IMR-90 (cell line): Measurements from ENCODE around the gene P2RX3. TPM values are rescaled to one million over a fixed set of nuclear protein-coding genes. Genes with fewer than 3 reads are reported as not detected.

Experiments used
- ATAC-seq: fragments of 200-7000 bp; cut with Tn5 transposase; 2 replicates; pipeline ENCODE4 v1.9.1; 2020; ENCODE audit warnings: low read depth, mild to moderate bottlenecking, moderate library complexity
- BruUV-seq: library from RNA; stranded (reverse); fragments of 400-500 nt; replicated peaks from 2 replicates; lab custom pipeline; 2021; lab: Mats Ljungman, UMichigan
- CTCF ChIA-PET: fragments of 300-600 bp; formaldehyde crosslinking; extraction: SDS; loops from one replicate; lab custom pipeline; 2021; ENCODE audit warnings: antibody characterized with exemption; lab: Yijun Ruan, JAX
- POLR2A ChIA-PET: fragments of 300-600 bp; sonication (Branson Sonifier 250); formaldehyde crosslinking; loops from one replicate; lab custom pipeline; 2022; ENCODE audit warnings: antibody characterized with exemption; ENCODE audit not compliant: unreplicated experiment; lab: Charles Lee
- DNase-seq: peaks from one replicate; pipeline ENCODE4 v3.0.0; 2013
- H2AFZ ChIP-seq: replicated peaks from 2 replicates; pipeline ENCODE3; 2013; ENCODE audit warnings: low read length, mild to moderate bottlenecking; ENCODE audit not compliant: poor library complexity
- H2AK5ac ChIP-seq: 2 replicates; pipeline ENCODE4 v1.6.1; 2013; ENCODE audit warnings: low read depth, low read length, inconsistent platforms
- H2AK9ac ChIP-seq: replicated peaks from 2 replicates; pipeline ENCODE3; 2013; ENCODE audit warnings: mild to moderate bottlenecking, low read depth, low read length, moderate library complexity; ENCODE audit not compliant: poor library complexity
- H2BK120ac ChIP-seq: 2 replicates; pipeline ENCODE4 v1.6.1; 2013; ENCODE audit warnings: low read depth, low read length, inconsistent platforms
- H2BK15ac ChIP-seq: 3 replicates; pipeline ENCODE4 v1.6.1; 2013; ENCODE audit warnings: low read depth, low read length, inconsistent platforms
- H2BK20ac ChIP-seq: 2 replicates; pipeline ENCODE4 v1.6.1; 2013; ENCODE audit warnings: low read depth, mild to moderate bottlenecking, inconsistent platforms, low read length, moderate library complexity
- H2BK5ac ChIP-seq: 2 replicates; pipeline ENCODE4 v1.6.1; 2013; ENCODE audit warnings: mild to moderate bottlenecking, low read depth, low read length, inconsistent platforms; ENCODE audit not compliant: poor library complexity, severe bottlenecking
- H3K14ac ChIP-seq: replicated peaks from 2 replicates; pipeline ENCODE4 v1.6.1; 2013; ENCODE audit warnings: low read depth, low read length, inconsistent platforms
- H3K18ac ChIP-seq: 2 replicates; pipeline ENCODE4 v1.6.1; 2013; ENCODE audit warnings: low read depth, low read length, control low read depth
- H3K23ac ChIP-seq: 2 replicates; pipeline ENCODE4 v1.6.1; 2013; ENCODE audit warnings: low read depth, low read length, inconsistent platforms
- H3K27ac ChIP-seq: 2 replicates; pipeline ENCODE4 v1.5.1; 2013; ENCODE audit warnings: mild to moderate bottlenecking, control low read depth, low read length; ENCODE audit not compliant: insufficient read depth
- H3K27me3 ChIP-seq: 2 replicates; pipeline ENCODE4 v1.6.1; 2013; ENCODE audit warnings: low read length; ENCODE audit not compliant: control insufficient read depth, insufficient read depth
- H3K36me3 ChIP-seq: 2 replicates; pipeline ENCODE4 v1.6.1; 2013; ENCODE audit warnings: low read length, mixed read lengths; ENCODE audit not compliant: control insufficient read depth, insufficient read depth
- H3K4ac ChIP-seq: 2 replicates; pipeline ENCODE4 v1.6.1; 2013; ENCODE audit warnings: low read depth, low read length, inconsistent platforms
- H3K4me1 ChIP-seq: 2 replicates; pipeline ENCODE4 v1.6.1; 2013; ENCODE audit warnings: low read length, mixed read lengths; ENCODE audit not compliant: control insufficient read depth, insufficient read depth
- H3K4me2 ChIP-seq: 2 replicates; pipeline ENCODE4 v1.6.1; 2013; ENCODE audit warnings: low read depth, mild to moderate bottlenecking, control low read depth, low read length, moderate library complexity
- H3K4me3 ChIP-seq: 2 replicates; pipeline ENCODE4 v1.5.1; 2013; ENCODE audit warnings: low read depth, mild to moderate bottlenecking, control low read depth, low read length, moderate library complexity; ENCODE audit not compliant: insufficient read depth
- H3K56ac ChIP-seq: 2 replicates; pipeline ENCODE4 v1.6.1; 2013; ENCODE audit warnings: low read length, inconsistent platforms; ENCODE audit not compliant: insufficient read depth; ENCODE audit errors: extremely low read depth
- H3K79me1 ChIP-seq, 2 experiments: 2 replicates each; pipeline ENCODE4 v1.6.1; 2013; ENCODE audit warnings: low read length in 2 of 2, inconsistent platforms in 1 of 2, low read depth in 1 of 2
- H3K9ac ChIP-seq: 2 replicates; pipeline ENCODE4 v1.6.1; 2013; ENCODE audit warnings: low read depth, low read length, control low read depth
- H3K9me1 ChIP-seq: 2 replicates; pipeline ENCODE4 v1.6.1; 2013; ENCODE audit warnings: low read length, inconsistent platforms; ENCODE audit not compliant: insufficient read depth
- H3K9me3 ChIP-seq: 2 replicates; pipeline ENCODE4 v1.6.1; 2013; ENCODE audit warnings: low read length; ENCODE audit not compliant: control insufficient read depth, insufficient read depth
- H4K20me1 ChIP-seq: 2 replicates; pipeline ENCODE4 v1.6.1; 2013; ENCODE audit warnings: low read length, inconsistent platforms; ENCODE audit not compliant: insufficient read depth
- H4K5ac ChIP-seq: 2 replicates; pipeline ENCODE4 v1.6.1; 2013; ENCODE audit warnings: mild to moderate bottlenecking, low read depth, low read length, control low read depth
- H4K8ac ChIP-seq, 2 experiments: 2 replicates each; pipeline ENCODE4 v1.6.1; 2013; ENCODE audit warnings: low read depth in 2 of 2, low read length in 2 of 2, control low read depth in 1 of 2, inconsistent platforms in 1 of 2
- H4K91ac ChIP-seq: 2 replicates; pipeline ENCODE4 v1.6.1; 2013; ENCODE audit warnings: low read depth, low read length, inconsistent platforms; ENCODE audit not compliant: insufficient read depth
- BHLHE40 ChIP-seq: fragments of 150-350 bp; IDR thresholded peaks from 2 replicates; pipeline ENCODE4 v1.6.1; 2016; ENCODE audit warnings: mild to moderate bottlenecking, low read depth, low read length
- CEBPB ChIP-seq: IDR thresholded peaks from 2 replicates; pipeline ENCODE4 v1.6.1; 2012; ENCODE audit warnings: low read depth, low read length, improper control_type of control experiment
- CHD1 ChIP-seq: IDR thresholded peaks from 2 replicates; pipeline ENCODE4 v1.6.1; 2012; ENCODE audit warnings: low read depth, low read length, improper control_type of control experiment
- FOS ChIP-seq: fragments of 150-350 bp; IDR thresholded peaks from 2 replicates; pipeline ENCODE4 v1.6.1; 2016; ENCODE audit warnings: low read depth, low read length
- MAFK ChIP-seq: IDR thresholded peaks from 2 replicates; pipeline ENCODE4 v1.6.1; 2012; ENCODE audit warnings: low read depth, low read length, improper control_type of control experiment
- MAZ ChIP-seq: IDR thresholded peaks from 2 replicates; pipeline ENCODE4 v1.6.1; 2012; ENCODE audit warnings: low read depth, mild to moderate bottlenecking, low read length, improper control_type of control experiment, moderate library complexity, borderline replicate concordance
- MXI1 ChIP-seq: IDR thresholded peaks from 2 replicates; pipeline ENCODE4 v1.6.1; 2012; ENCODE audit warnings: low read depth, mild to moderate bottlenecking, low read length, moderate library complexity, borderline replicate concordance
- NFE2L2 ChIP-seq: fragments of 150-350 bp; IDR thresholded peaks from 2 replicates; pipeline ENCODE4 v1.6.1; 2016; ENCODE audit warnings: low read depth, mild to moderate bottlenecking, low read length
- POLR2A ChIP-seq: IDR thresholded peaks from 2 replicates; pipeline ENCODE4 v1.6.1; 2012; ENCODE audit warnings: mild to moderate bottlenecking, low read depth, low read length
- RAD21 ChIP-seq: IDR thresholded peaks from 2 replicates; pipeline ENCODE4 v1.6.1; 2012; ENCODE audit warnings: low read length, improper control_type of control experiment
- RCOR1 ChIP-seq: IDR thresholded peaks from 2 replicates; pipeline ENCODE4 v1.6.1; 2012; ENCODE audit warnings: mild to moderate bottlenecking, low read length, improper control_type of control experiment; ENCODE audit not compliant: insufficient replicate concordance
- RFX5 ChIP-seq: IDR thresholded peaks from 2 replicates; pipeline ENCODE4 v1.8.0; 2012; ENCODE audit warnings: low read depth, mild to moderate bottlenecking, low read length, moderate library complexity
- SMC3 ChIP-seq: fragments of 150-350 bp; IDR thresholded peaks from 2 replicates; pipeline ENCODE4 v1.6.1; 2016; ENCODE audit warnings: low read depth, mild to moderate bottlenecking, antibody characterized with exemption, low read length, moderate library complexity
- USF2 ChIP-seq: fragments of 150-350 bp; IDR thresholded peaks from 2 replicates; pipeline ENCODE4 v1.6.1; 2017; ENCODE audit warnings: mild to moderate bottlenecking, antibody characterized with exemption, low read length, low read depth
- WGBS, 2 experiments: methylation state at CpG; one replicate each; pipeline versions ENCODE4 v1.1.5 to v1.1.7; 2013; ENCODE audit warnings: missing lambda C conversion rate in 2 of 2; ENCODE audit not compliant: insufficient read length in 1 of 2; ENCODE audit errors: extremely low coverage in 2 of 2; 5-methylcytosine and 5-hydroxymethylcytosine counted together
- dilution Hi-C: fragments of 300-500 bp; cut with HindIII; formaldehyde crosslinking; loops from one replicate; pipeline ENCODE4 v1.14.3; 2018; ENCODE audit warnings: low sequenced_read_pairs; ENCODE audit not compliant: unreplicated experiment
- in situ Hi-C: fragments of 300-500 bp; cut with MboI; formaldehyde crosslinking; loops from 3 replicates; pipeline ENCODE4 v1.14.3; 2019; ENCODE audit warnings: low sequenced_read_pairs, inconsistent platforms, mixed read lengths
- intact Hi-C: fragments of 100-400 bp; cut with micrococcal nuclease; formaldehyde crosslinking; loops from 2 replicates; pipeline ENCODE4 v1.10.0; 2022
- polyA plus RNA-seq, 3 experiments: library from polyadenylated mRNA; depleted of rRNA; stranded (reverse); fragments of >200 nt; gene quantifications; 2 replicates each; pipeline ENCODE4 v1.2.3, GENCODE V29; 2012; ENCODE audit warnings: low replicate concordance in 1 of 3
- total RNA-seq: library from RNA; depleted of rRNA; stranded (reverse); fragments of >200 nt; gene quantifications from 2 replicates; pipeline ENCODE4 v1.2.3, GENCODE V29; 2012
- TF ChIP-seq, protein P1 (sequence below): conservative IDR thresholded peaks from 2 replicates; pipeline ENCODE4 v1.5.1; 2012; ENCODE audit warnings: mild to moderate bottlenecking, low read depth, low read length, improper control_type of control experiment
- TF ChIP-seq, protein P2 (sequence below): fragments of 150-350 bp; IDR thresholded peaks from 2 replicates; pipeline ENCODE4 v1.6.1; 2016; ENCODE audit warnings: low read depth, mild to moderate bottlenecking, low read length, moderate library complexity, borderline replicate concordance

P2RX3 gene
- total and polyA plus RNA-seq, 2 of the 4 experiments (the other 2 are of a cell fraction): not detected

- TSS peak; percentile 96 for BruUV-seq
- Histone ChIP-seq H3K79me1 (peaks cover 30 to 80% of the 10 kb centered on the region in 2 experiments), H3K56ac (no peak overlapping the region), H3K27me3 (no peaks in the 10 kb centered on the region), H3K14ac (no peak overlapping the region), H3K4me3 (no peak overlapping the region), H3K4me2 (no peak overlapping the region), H3K9me3 (no peaks in the 10 kb centered on the region), H2AK9ac (no peak overlapping the region), H2AK5ac (no peak overlapping the region), H3K23ac (no peak overlapping the region), H4K20me1 (peaks cover 72% of the 10 kb centered on the region), H4K91ac (no peak overlapping the region), H2BK20ac (no peak overlapping the region), H3K36me3 (peaks cover 49% of the 10 kb centered on the region), H2BK120ac (no peak overlapping the region), H2BK5ac (no peak overlapping the region), H3K9me1 (peaks cover 44% of the 10 kb centered on the region), H4K5ac (no peak overlapping the region), H3K9ac (no peak overlapping the region), H2AFZ (no peak overlapping the region), H3K4me1 (peaks cover 32% of the 10 kb centered on the region), H3K27ac (no peak overlapping the region), H4K8ac (no peak overlapping the region), H3K18ac (no peak overlapping the region), H2BK15ac (no peak overlapping the region), H3K4ac (no peak overlapping the region)
- dilution Hi-C loops (no loop called here), in situ Hi-C loops (no loop called here), intact Hi-C loops (no loop called here)
- TF ChIP-seq RAD21: no peak
- TF ChIP-seq, protein P1, sequence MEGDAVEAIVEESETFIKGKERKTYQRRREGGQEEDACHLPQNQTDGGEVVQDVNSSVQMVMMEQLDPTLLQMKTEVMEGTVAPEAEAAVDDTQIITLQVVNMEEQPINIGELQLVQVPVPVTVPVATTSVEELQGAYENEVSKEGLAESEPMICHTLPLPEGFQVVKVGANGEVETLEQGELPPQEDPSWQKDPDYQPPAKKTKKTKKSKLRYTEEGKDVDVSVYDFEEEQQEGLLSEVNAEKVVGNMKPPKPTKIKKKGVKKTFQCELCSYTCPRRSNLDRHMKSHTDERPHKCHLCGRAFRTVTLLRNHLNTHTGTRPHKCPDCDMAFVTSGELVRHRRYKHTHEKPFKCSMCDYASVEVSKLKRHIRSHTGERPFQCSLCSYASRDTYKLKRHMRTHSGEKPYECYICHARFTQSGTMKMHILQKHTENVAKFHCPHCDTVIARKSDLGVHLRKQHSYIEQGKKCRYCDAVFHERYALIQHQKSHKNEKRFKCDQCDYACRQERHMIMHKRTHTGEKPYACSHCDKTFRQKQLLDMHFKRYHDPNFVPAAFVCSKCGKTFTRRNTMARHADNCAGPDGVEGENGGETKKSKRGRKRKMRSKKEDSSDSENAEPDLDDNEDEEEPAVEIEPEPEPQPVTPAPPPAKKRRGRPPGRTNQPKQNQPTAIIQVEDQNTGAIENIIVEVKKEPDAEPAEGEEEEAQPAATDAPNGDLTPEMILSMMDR: no peak
- no peak for TF ChIP-seq BHLHE40
- TF ChIP-seq, protein P2, sequence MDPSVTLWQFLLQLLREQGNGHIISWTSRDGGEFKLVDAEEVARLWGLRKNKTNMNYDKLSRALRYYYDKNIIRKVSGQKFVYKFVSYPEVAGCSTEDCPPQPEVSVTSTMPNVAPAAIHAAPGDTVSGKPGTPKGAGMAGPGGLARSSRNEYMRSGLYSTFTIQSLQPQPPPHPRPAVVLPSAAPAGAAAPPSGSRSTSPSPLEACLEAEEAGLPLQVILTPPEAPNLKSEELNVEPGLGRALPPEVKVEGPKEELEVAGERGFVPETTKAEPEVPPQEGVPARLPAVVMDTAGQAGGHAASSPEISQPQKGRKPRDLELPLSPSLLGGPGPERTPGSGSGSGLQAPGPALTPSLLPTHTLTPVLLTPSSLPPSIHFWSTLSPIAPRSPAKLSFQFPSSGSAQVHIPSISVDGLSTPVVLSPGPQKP: no peak
- no peak for TF ChIP-seq CHD1
- no peak for TF ChIP-seq CEBPB
- TF ChIP-seq RCOR1: no peak
- no peak for TF ChIP-seq POLR2A
- TF ChIP-seq FOS: no peak
- no peak for TF ChIP-seq USF2
- TF ChIP-seq MXI1: no peak
- no peak for TF ChIP-seq NFE2L2
- TF ChIP-seq MAFK: no peak
- no peak for TF ChIP-seq RFX5
- no peak for TF ChIP-seq SMC3
- TF ChIP-seq MAZ: no peak
- DNase-seq: no peak
- ATAC-seq: no peak
- 98% methylated on average over 10 of the region's 22 CpGs; no CpG with 5 or more reads in 1 of the 2 experiments for WGBS, 2 experiments
- ChIA-PET POLR2A (interaction anchor here (3.0 kb wide), 1 partner anchor 8 kb away, joined by 16 read pairs; no protein-coding TSS in a partner anchor), CTCF (interaction anchor here (1.7 kb wide), 1 partner anchor 70 kb away, joined by 4 read pairs; no protein-coding TSS in a partner anchor)
Observed at GRCh38 chr11:57320067-57320718, 18.0 kb upstream of the P2RX3 start.
